Thyroid gland (tissue), 4 donors: ENCODE data around the gene SAMD4A.

Experiments
- POLR2A ChIP-seq, 2 donors: fragments of 450-650 bp; IDR thresholded peaks; one replicate each; pipeline ENCODE4 v1.6.1; 2017; ENCODE audit warnings: antibody characterized with exemption in 2 of 2, mild to moderate bottlenecking in 2 of 2, moderate library complexity in 1 of 2
- TF ChIP-seq, protein P1 (sequence below), 6 experiments: fragments of 200-600 bp in 3 of 6; fragments of 450-650 bp in 3 of 6; sonication (generic) in 3 of 6; IDR thresholded peaks; one replicate each; pipeline ENCODE4 v1.5.1; 2016 to 2019; ENCODE audit warnings: antibody characterized with exemption in 6 of 6, mild to moderate bottlenecking in 2 of 6, inconsistent platforms in 1 of 6, moderate library complexity in 1 of 6

GRCh38 chr14:54662491-54663133, 95.7 kb downstream of the SAMD4A start:
- TF ChIP-seq, protein P1, sequence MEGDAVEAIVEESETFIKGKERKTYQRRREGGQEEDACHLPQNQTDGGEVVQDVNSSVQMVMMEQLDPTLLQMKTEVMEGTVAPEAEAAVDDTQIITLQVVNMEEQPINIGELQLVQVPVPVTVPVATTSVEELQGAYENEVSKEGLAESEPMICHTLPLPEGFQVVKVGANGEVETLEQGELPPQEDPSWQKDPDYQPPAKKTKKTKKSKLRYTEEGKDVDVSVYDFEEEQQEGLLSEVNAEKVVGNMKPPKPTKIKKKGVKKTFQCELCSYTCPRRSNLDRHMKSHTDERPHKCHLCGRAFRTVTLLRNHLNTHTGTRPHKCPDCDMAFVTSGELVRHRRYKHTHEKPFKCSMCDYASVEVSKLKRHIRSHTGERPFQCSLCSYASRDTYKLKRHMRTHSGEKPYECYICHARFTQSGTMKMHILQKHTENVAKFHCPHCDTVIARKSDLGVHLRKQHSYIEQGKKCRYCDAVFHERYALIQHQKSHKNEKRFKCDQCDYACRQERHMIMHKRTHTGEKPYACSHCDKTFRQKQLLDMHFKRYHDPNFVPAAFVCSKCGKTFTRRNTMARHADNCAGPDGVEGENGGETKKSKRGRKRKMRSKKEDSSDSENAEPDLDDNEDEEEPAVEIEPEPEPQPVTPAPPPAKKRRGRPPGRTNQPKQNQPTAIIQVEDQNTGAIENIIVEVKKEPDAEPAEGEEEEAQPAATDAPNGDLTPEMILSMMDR (IDR thresholded peaks at IDR 0.05): no peak
- no peak for TF ChIP-seq POLR2A (IDR thresholded peaks at IDR 0.05)
